ENCODE data around the gene SYT15.

SYT15 gene

GRCh38 chr10:46538155-46538554 lies 40.8 kb upstream of the SYT15 start:
- no peak for TF ChIP-seq ZNF8 (CRISPR knock-in tag; IDR thresholded peaks at IDR 0.05)
- TF ChIP-seq ESRRG (CRISPR knock-in tag; IDR thresholded peaks at IDR 0.05) = no peak
- TF ChIP-seq TCF4 (CRISPR knock-in tag; IDR thresholded peaks at IDR 0.05; ENCODE audit: borderline replicate concordance) = no peak
- TF ChIP-seq GLIS3 (CRISPR knock-in tag; IDR thresholded peaks at IDR 0.05) = no peak
- no peak for TF ChIP-seq BACH2 (CRISPR knock-in tag; IDR thresholded peaks at IDR 0.05; ENCODE audit: borderline replicate concordance)
- TF ChIP-seq TSHZ2 (CRISPR knock-in tag; IDR thresholded peaks at IDR 0.05) = no peak
- TF ChIP-seq SNAI2 (CRISPR knock-in tag; IDR thresholded peaks at IDR 0.05) = no peak
- TF ChIP-seq ZNF565 (CRISPR knock-in tag; conservative IDR thresholded peaks at IDR 0.05; ENCODE audit: low read depth) = no peak
- no peak for TF ChIP-seq CSDC2 (CRISPR knock-in tag; IDR thresholded peaks at IDR 0.05)
- no peak for TF ChIP-seq ZNF70 (CRISPR knock-in tag; IDR thresholded peaks at IDR 0.05)
- TF ChIP-seq ISL1 (CRISPR knock-in tag; IDR thresholded peaks at IDR 0.05) = no peak
- no peak for TF ChIP-seq ZC3H10 (CRISPR knock-in tag; IDR thresholded peaks at IDR 0.05)
- no peak for TF ChIP-seq RARB (CRISPR knock-in tag; IDR thresholded peaks at IDR 0.05)
- TF ChIP-seq ZFP30 (CRISPR knock-in tag; IDR thresholded peaks at IDR 0.05) = no peak
- no peak for TF ChIP-seq CSRNP3 (CRISPR knock-in tag; IDR thresholded peaks at IDR 0.05)
- TF ChIP-seq POU6F1 (CRISPR knock-in tag; IDR thresholded peaks at IDR 0.05; ENCODE audit: borderline replicate concordance, low read depth) = no peak
- TF ChIP-seq PPARA (CRISPR knock-in tag; IDR thresholded peaks at IDR 0.05; ENCODE audit: borderline replicate concordance) = no peak
- no peak for TF ChIP-seq ZFP3 (CRISPR knock-in tag; IDR thresholded peaks at IDR 0.05)
- no peak for ATAC-seq

GRCh38 chr10:46538717-46539426 lies 40.1 kb upstream of the SYT15 start:
- no peak for ATAC-seq
- TF ChIP-seq ZFP30 (CRISPR knock-in tag; IDR thresholded peaks at IDR 0.05) = no peak
- no peak for TF ChIP-seq RARB (CRISPR knock-in tag; IDR thresholded peaks at IDR 0.05)
- TF ChIP-seq ZNF565 (CRISPR knock-in tag; conservative IDR thresholded peaks at IDR 0.05; ENCODE audit: low read depth) = no peak
- no peak for TF ChIP-seq GLIS3 (CRISPR knock-in tag; IDR thresholded peaks at IDR 0.05)
- no peak for TF ChIP-seq OSR1 (CRISPR knock-in tag; IDR thresholded peaks at IDR 0.05)
- no peak for TF ChIP-seq CSDC2 (CRISPR knock-in tag; IDR thresholded peaks at IDR 0.05)

GRCh38 chr10:46539596-46540411 lies 39.1 kb upstream of the SYT15 start:
- no peak for TF ChIP-seq RARB (CRISPR knock-in tag; IDR thresholded peaks at IDR 0.05)
- 0 out of 2 replicates have a peak, but pooled peaks have one; percentile 6 for TF ChIP-seq ISL1 (CRISPR knock-in tag; IDR thresholded peaks at IDR 0.05)
- no peak for TF ChIP-seq CSRNP3 (CRISPR knock-in tag; IDR thresholded peaks at IDR 0.05)
- TF ChIP-seq OSR1 (CRISPR knock-in tag; IDR thresholded peaks at IDR 0.05) = no peak
- ATAC-seq = no peak; the same call in 2 of the 3 replicates

Data from SK-N-SH treated with all-trans-retinoic acid at 6 μM for 48 hours (cell line).